Type B pancreatic cell (in vitro differentiated cells): ENCODE data around the gene TSEN54. TPM values are rescaled to one million over a fixed set of nuclear protein-coding genes. Genes with fewer than 3 reads are reported as not detected.
A peak's percentile ranks its signal among the peaks of the same experiment; 100 is the strongest.

ENCODE experiments used
- DNase-seq: peaks from one replicate; pipeline ENCODE4 v3.0.0; 2021; ENCODE audit warnings: mixed read lengths; ENCODE audit not compliant: unreplicated experiment; ENCODE audit errors: extremely low spot score
- H3K27ac Mint-ChIP-seq: 2 replicates; pipeline ENCODE4 v1.8.0; 2021; ENCODE audit warnings: mild to moderate bottlenecking, mixed read lengths
- H3K27me3 Mint-ChIP-seq: 2 replicates; pipeline ENCODE4 v1.8.0; 2021; ENCODE audit warnings: mixed read lengths
- H3K36me3 Mint-ChIP-seq: 2 replicates; pipeline ENCODE4 v1.8.0; 2021; ENCODE audit warnings: mixed read lengths
- H3K4me1 Mint-ChIP-seq: one replicate; pipeline ENCODE4 v1.8.0; 2021; ENCODE audit warnings: mixed read lengths; ENCODE audit not compliant: unreplicated experiment
- H3K4me3 Mint-ChIP-seq: 2 replicates; pipeline ENCODE4 v1.8.0; 2021; ENCODE audit warnings: mild to moderate bottlenecking, mixed read lengths
- H3K9me3 Mint-ChIP-seq: 2 replicates; pipeline ENCODE4 v1.8.0; 2021; ENCODE audit warnings: mixed read lengths
- total RNA-seq: library from RNA; stranded (reverse); gene quantifications from 2 replicates; pipeline ENCODE4 v1.2.1, GENCODE V29; 2021; ENCODE audit warnings: low replicate concordance
- TF ChIP-seq, protein P1 (sequence below): fragments of 200-600 bp; sonication (generic); conservative IDR thresholded peaks from 2 replicates; pipeline ENCODE4 v1.5.0; 2021; ENCODE audit warnings: antibody characterized with exemption, mild to moderate bottlenecking

The TSEN54 gene
- total RNA-seq, 1 donor from 2014 or later = 41.0 TPM

DNA sequence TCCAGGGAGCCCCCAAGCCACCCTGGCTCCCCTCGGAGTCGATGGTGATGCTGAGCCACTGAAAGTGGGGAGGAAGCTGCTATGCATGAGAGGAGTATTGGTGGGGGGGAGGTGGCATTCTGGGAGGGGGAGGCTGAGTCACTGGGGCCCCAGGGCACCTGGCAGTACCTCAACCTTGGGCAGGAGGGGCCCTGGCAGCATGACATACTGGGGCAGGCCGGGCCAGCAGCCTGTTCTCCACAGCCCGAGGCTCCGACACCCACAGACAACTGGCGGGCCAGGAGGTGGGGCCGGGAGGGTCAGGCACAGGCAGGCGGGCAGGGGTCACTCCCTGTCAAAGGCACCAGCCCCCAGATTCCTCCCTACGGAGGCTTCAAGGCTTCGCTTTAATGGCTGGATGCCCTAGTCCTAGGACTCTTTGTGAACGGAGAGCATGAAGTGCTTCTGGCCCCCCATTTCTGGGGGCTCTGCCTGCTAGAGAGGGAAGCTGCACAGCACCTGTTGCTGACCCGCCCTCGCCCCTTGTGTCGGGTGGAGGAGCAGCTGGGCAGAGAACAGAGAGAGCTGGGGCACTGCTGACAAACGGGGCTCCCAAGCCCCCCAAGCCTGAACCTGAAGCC lies 1.9 kb upstream of the TSEN54 start:
- no peak for DNase-seq
- Mint-ChIP-seq H3K4me1 (peaks cover 27% of the 10 kb centered on the region), H3K27me3 (no peaks in the 10 kb centered on the region), H3K27ac (no peak overlapping the region), H3K36me3 (peaks cover 4% of the 10 kb centered on the region), H3K9me3 (no peaks in the 10 kb centered on the region), H3K4me3 (peak overlapping the region; percentile 86)
- TF ChIP-seq, protein P1, sequence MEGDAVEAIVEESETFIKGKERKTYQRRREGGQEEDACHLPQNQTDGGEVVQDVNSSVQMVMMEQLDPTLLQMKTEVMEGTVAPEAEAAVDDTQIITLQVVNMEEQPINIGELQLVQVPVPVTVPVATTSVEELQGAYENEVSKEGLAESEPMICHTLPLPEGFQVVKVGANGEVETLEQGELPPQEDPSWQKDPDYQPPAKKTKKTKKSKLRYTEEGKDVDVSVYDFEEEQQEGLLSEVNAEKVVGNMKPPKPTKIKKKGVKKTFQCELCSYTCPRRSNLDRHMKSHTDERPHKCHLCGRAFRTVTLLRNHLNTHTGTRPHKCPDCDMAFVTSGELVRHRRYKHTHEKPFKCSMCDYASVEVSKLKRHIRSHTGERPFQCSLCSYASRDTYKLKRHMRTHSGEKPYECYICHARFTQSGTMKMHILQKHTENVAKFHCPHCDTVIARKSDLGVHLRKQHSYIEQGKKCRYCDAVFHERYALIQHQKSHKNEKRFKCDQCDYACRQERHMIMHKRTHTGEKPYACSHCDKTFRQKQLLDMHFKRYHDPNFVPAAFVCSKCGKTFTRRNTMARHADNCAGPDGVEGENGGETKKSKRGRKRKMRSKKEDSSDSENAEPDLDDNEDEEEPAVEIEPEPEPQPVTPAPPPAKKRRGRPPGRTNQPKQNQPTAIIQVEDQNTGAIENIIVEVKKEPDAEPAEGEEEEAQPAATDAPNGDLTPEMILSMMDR = no peak

DNA sequence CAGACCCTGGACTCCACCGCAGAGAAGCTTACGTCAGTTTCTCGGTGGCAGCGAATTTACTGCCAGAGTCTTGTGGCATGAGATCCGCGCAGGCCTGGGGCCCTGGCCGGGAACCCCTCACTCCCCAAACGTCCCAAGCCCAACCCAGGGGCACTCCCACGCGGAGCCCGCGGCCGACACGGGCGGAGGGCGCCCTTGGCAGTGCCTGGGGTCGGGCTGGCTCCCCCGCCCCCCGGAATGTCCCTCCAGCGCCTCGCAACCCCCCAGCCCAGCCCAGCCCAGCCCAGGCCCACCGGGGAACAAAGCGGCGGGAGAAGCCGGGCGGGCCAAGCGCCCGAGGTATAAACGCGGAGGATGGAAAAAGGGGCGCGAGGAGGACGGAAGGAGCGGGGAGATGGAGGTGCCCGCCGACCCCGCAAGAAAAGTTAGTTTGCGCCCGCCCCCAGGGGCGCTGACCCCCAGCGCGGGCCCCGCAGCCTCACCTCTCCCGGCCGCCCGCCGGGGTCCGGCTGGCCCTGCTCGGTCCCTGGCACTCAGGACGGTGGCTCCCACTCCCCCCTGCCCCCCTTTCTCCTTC lies 1.3 kb upstream of the TSEN54 start:
- peaks cover 23% of the 10 kb centered on the region for H3K4me1 Mint-ChIP-seq
- TF ChIP-seq, protein P1 = no peak
- no peaks in the 10 kb centered on the region for H3K27me3 Mint-ChIP-seq
- H3K36me3 Mint-ChIP-seq = peaks cover 4% of the 10 kb centered on the region
- H3K27ac Mint-ChIP-seq = no peak overlapping the region
- H3K9me3 Mint-ChIP-seq = no peaks in the 10 kb centered on the region
- H3K4me3 Mint-ChIP-seq = peak overlapping the region; percentile 86
- DNase-seq = no peak

DNA sequence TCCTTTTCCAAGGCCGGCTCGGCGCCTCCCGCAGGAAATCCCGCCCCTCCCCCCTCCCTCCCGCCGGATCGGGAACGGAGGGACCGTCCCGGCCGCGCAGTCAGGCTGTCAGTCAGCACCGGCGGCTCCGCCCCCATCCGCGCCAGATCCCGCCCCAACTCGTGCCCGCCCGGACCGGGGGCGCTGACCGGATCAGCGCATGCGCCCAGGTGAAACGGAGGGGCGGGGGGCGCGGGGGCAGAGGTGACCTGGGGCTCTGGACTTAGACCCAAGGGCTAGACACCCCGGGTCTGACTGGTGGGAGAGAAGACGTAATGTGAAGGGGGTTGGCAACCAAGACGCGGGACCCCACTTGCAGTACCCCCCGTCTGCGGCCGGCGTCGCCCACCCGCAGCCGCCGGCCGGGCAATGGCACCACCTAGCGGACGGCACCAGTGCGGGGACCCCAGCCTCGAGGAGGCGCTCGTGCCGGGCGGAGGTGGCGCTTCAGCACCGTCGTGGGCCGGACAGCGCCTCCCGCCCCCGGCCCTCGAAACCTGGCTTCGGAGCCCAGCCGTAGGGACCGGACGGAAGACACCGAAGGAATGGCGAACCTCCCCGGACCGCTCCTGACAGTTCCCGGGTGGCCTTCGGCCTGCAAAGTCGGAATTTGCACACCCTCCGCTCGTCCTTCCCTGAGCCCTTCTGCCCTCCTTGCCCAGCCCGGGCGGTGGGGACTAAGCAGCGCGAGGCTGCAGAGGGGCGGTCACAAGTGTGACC lies 653 bp upstream of the TSEN54 start, which contains the start of gene CASKIN2:
TSS of gene CASKIN2 (minus strand) at position 42 of the 759 bp plus-strand sequence. CDS start 1,733 bp downstream, outside the sequence.
- peak; percentile 98 for DNase-seq
- TF ChIP-seq, protein P1 = peak; percentile 99
- H3K9me3 Mint-ChIP-seq = no peaks in the 10 kb centered on the region
- H3K27me3 Mint-ChIP-seq = no peaks in the 10 kb centered on the region
- peaks cover 4% of the 10 kb centered on the region for H3K36me3 Mint-ChIP-seq
- peak within 1 kb of the TSS; percentile 86 for H3K4me3 Mint-ChIP-seq
- H3K27ac Mint-ChIP-seq = peak within 1 kb of the TSS; percentile 70
- H3K4me1 Mint-ChIP-seq = peaks cover 23% of the 10 kb centered on the region

DNA sequence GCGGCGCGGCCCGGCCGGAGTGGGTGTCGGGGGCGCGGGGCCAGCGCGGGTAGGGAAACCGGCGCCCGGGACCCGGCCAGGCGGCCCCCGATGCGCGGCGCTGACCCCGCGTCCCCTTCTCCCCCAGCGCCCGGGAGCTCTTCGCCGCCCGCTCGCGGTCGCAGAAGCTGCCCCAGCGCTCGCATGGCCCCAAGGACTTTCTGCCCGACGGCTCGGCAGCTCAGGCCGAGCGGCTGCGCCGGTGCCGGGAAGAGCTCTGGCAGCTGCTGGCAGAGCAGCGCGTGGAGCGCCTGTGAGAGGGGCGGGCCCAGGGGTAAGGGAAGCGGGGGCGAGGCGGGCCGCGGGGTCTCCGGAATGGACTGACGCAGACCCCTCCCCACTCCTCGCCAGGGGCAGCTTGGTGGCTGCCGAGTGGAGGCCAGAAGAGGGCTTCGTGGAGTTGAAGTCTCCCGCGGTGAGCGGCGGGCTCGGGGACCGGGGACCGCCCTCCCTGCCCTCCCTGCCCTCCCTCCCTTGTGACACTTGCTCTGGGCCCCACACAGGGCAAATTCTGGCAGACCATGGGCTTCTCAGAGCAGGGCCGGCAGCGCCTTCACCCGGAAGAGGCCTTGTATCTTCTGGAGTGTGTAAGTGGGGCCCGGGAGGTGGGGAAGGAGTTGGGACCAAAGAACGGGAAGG lies 430 bp downstream of the TSEN54 start:
- H3K36me3 Mint-ChIP-seq = peaks cover 4% of the 10 kb centered on the region
- no peak for DNase-seq
- peaks cover 23% of the 10 kb centered on the region for H3K4me1 Mint-ChIP-seq
- H3K27me3 Mint-ChIP-seq = no peaks in the 10 kb centered on the region
- TF ChIP-seq, protein P1 = no peak
- no peaks in the 10 kb centered on the region for H3K9me3 Mint-ChIP-seq
- peak overlapping the region; percentile 91 for H3K4me3 Mint-ChIP-seq
- peak overlapping the region; percentile 34 for H3K27ac Mint-ChIP-seq

DNA sequence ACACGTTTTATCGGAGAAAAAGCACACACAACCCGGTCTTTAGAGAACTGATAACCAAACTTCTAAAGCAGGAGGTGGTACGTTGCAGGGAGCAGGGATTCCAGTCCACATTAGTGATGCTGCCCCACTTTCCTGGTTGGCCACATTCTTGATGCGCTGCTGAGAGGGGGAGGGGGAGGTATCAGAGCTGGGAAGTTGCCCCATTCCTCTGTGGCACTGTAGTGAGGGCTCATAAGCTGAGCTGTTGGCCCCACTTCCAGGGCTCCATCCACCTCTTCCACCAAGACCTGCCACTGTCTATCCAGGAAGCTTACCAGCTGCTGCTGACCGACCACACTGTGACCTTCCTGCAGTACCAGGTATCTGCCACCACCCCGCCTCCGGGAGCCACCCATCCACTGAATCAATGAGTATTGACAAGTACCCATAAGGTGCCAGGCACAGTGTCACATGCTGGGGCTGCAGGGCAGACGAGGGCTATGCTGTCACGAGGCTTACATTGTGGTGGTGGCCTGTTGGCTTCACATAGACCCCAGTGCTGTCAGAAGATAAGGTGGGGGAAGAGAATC lies 1.1 kb downstream of the TSEN54 start:
- H3K4me1 Mint-ChIP-seq = peaks cover 23% of the 10 kb centered on the region
- peaks cover 6% of the 10 kb centered on the region for H3K36me3 Mint-ChIP-seq
- H3K27me3 Mint-ChIP-seq = no peaks in the 10 kb centered on the region
- H3K27ac Mint-ChIP-seq = peak overlapping the region; percentile 34
- DNase-seq = no peak
- TF ChIP-seq, protein P1 = peak; percentile 26
- H3K4me3 Mint-ChIP-seq = peak overlapping the region; percentile 91
- H3K9me3 Mint-ChIP-seq = no peaks in the 10 kb centered on the region
